Renal cortex interstitium (tissue), 11 donors: ENCODE results near the gene POC1A. TPM values are rescaled to one million over a fixed set of nuclear protein-coding genes. Genes with fewer than 3 reads are reported as not detected.

Experiments
- DNase-seq, 11 donors: peaks; one replicate each; pipeline ENCODE4 v3.0.0-alpha.2; 2013; ENCODE audit warnings: low read depth in 9 of 11, low spot score in 4 of 11; ENCODE audit errors: extremely low read depth in 1 of 11
- polyA plus RNA-seq, 3 donors: library from polyadenylated mRNA; unstranded; fragments of 120-200 nt; gene quantifications; one replicate each; pipeline ENCODE4 v1.2.1, GENCODE V29; 2013; ENCODE audit not compliant: insufficient read length in 3 of 3

POC1A gene
- polyA plus RNA-seq, 3 donors = 7.0 to 10.6 (median 8.5) TPM

DNA sequence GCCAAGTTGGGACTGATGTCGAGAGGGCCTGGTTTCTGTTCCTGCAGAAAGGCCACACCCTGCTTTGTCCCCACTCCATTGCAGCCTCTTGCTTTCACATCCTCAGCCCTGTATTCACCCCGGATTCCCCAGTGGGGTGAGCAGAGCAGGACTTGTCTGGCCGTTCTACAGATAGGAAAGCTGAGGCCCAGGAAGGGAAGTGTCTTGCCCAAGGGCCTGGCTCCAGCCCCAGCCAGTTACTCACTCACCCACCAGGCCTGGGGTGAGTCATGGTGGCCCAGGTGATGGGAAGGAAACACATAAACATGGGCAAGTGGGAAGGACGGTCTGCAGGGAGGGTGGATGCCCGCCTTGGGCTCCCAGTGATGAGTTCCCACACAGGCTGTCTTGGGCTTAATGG, 91.7 kb downstream of the POC1A start:
- DNase-seq = no peak

GRCh38 chr3:52061121-52061910, 92.9 kb downstream of the POC1A start:
- no peak for DNase-seq

DNA sequence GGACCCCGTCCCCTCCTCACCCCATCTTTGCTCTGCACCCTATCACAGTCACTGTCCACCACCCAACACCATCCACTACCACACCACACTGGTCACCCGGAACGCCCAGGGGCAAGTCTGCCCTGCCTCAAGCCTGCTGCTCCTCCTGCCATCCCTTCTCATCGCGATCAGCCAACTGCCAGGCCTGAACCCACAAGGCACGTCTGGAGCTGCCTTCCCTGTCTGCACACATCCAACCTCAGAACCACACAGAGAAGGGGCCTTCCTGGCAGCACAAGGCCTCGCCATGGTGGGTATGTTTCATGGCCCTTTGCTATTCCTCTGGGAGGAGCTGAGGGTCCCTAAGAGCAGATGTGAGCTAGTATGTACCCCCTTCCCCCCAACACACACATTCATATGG, 94.4 kb downstream of the POC1A start:
- no peak for DNase-seq

DNA sequence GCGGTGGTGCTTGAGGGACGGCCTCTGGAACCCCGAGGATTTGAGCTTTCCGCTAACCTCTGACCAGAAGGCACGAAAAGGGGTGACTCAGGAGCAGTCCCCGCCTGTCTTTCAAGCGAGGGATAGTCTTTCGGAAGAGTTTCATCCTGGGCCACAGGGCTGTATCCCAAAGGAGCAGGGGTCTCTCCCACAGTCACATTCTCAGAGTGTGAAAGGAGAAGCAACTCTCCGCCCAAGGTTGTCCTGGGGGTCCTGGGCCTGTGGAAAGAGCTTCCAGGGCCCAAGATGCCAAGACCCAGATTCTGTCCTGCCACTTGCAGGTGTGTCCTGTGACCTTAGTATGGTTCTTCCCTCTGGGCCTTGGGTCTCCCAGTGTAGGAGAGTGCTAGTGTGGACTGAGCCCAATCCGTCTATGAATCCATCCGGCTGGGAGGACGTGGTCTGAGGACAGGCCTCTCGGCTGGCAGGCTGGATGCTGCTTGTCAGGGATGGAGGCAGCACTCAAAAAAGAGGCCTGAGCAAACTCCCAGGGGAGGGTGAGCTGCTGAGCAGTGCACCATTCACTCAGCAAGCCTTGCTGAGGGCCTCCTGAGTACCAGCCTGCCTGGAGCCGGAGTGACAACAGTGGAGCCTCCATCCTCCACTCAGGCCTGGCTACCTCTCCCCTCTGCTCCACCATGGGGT, 96.3 kb downstream of the POC1A start:
- DNase-seq = no peak

DNA sequence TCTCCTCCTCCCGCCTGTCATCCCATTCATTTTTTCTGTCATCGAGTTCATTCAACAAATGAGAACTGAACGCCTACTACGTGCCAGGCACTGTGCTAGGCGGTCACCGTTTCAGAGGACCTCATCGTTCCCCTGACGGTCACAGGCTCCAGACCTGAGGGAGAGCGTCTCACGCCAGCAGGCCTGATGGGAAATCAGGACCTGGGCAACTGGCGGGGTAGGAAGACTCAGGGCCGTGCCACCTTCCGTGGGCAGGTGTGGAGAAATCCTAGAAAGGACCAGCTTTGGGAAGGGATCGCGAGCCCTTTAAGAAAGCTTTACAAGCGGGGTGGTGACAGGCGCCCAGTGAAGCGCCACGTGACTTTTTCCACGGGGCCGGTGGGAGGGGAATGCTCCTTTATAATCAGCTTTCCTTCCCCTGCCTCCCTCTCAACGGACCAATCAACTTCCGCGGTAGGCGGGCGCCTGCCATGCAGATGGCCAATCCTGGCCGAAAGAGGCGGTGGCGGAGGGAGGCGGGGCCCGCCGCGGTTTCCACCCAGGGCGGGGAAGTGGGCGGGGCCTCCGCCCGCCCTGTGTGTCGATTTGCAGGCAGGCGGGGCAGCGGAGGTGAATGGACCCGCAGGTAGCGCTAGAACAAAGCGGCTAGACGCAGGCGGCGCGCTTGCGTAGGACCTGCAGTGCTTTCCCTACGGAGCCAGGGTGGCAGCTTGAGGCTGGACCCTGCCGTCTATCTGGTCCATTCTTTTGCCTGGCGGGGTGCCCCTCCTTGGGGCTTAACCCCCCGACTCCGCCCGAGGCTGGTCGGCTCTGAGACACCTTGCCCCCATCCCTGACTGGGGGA, 97.0 kb downstream of the POC1A start:
- DNase-seq = peak; percentile 93 to 99 (median 98)

- DNase-seq = peak in 4 of 11 donors; percentile 57 to 71 (median 70)
These were observed 97.7 kb downstream of the POC1A start, which contains the start of gene DUSP7 for GRCh38 chr3:52056521-52056967. Gene DUSP7 (minus strand): TSS chr3:52056571. CDS start chr3:52056366, 205 bp downstream.

DNA sequence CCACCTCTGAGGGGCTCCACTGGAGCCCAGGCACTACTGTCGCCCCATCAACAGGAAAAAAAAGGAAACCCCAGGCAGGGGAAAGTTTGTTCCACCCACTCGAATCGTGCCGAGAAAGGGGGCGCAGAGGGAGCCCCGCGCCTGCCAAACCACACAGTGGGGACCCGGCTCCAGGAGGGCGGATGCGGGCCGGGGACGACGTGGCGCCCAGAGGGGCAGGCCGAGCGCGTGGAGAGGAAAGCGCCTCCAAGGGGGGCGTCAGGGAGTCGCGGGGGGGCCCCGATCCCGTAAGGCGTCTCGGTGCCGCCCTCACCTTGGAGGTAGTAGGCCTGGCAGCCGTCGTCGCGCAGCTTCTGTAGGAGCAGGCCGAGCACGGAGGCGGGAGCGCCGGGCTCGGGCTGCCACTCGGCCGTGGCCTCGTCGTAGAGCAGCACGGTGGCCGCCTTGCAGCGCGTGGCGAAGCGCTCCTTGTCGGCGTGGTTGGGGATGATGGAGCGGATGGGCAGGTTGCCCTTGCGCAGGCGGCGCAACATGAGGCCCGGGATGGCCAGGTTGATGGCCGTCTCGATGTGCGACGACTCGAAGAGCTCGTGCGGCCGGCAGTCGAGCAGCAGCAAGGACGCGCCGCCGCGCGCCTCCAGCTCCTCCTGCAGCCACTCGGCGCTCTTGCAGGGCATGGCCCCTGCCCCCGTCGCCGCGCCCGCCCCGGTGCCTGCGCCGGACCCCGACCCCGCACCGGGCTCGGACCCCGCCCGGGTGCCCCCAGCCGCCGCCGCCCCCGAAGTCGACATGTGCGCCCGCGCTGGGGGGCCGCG, 98.5 kb downstream of the POC1A start:
- no peak for DNase-seq

DNA sequence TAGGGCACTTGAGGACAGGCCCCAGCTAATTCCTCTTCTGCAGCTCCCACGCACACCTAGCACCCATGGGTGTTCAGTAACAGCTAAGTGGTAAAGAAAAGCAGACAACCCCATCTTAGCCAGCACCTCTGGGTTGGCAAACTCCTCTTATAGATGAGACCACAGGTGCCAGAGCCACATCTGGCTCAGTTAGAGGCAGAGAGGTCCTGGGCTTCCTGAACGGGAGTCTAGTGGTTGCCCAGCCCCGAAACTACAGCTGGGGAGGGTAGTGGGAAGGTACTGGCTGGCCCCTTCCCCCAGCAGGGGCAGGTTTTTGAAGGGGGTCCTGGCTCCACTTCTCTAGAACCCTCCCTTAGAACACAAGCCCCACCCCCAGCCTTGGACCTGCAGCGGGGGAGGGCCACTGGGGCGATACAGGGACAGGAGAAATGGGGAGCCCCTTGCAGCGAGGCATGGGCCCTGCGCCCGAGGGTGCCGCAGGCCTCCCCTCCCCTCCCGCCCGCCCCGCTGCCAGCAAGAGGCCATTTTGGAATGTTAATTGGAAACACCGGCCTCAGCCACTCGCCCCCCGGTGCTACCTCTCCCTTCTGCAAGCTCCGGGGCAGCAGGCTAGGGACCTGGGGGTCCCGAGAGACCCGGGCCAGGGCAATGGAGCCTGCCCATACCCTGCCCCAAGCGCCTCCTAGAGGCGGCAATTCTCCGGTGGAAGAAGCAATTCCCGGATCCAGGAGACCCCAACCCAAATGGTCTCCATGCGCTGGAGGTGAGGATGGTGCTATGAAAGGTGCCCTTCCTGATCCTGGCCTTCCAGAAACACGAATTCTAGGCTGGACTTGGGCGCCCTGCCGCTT, 99.3 kb downstream of the POC1A start:
- no peak for DNase-seq

GRCh38 chr3:52053307-52054304, 100.6 kb downstream of the POC1A start:
- DNase-seq = no peak

DNA sequence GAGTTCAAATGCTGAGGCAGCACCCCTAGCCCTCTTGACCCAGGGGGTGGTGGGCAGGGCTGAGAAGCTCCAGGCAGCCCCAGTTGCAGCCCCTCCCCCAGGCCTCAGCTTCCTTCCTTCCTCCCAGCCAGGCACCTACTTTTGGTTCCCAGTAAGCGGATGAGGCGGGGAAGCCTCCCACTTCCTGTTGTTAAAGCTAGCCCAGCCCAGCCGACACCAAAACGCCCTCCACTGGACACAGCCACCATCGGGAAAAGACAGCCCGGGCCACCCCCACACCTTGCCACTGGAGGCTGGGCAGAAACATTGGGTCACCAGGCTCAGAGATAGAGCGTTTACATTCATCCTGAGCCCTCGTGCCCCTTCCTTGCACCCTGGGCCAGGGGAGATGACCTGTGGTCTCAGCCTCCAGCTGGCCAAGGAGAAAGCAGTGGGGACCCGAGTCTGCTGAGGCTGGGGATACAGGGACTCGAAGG, 101.4 kb downstream of the POC1A start:
- DNase-seq = peak in 3 of 11 donors; percentile 57 to 71 (median 60)

- no peak for DNase-seq
These were observed 102.8 kb downstream of the POC1A start for GRCh38 chr3:52051444-52051843.

- no peak for DNase-seq
These were observed 103.7 kb downstream of the POC1A start for GRCh38 chr3:52050571-52050970.

DNA sequence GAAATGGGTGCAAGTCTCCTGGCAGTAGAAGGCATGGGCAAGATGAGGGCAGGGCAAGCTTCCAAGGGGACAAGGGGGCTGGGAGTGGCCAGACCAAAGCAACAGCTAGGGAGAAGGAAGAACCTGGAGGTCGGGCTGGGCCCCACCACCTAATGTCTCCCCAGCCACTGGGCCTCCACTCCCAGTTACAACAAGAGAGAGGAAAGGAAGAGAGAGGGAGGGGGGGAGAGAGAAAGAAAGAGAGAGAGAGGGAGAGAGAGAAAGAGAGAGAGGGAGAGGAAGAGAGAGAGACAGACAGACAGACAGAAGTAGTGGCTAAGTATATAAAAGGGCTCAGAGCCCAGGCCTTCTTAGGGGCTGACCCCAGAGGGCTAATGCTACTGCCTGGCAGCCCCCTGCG, 104.7 kb downstream of the POC1A start:
- DNase-seq = no peak

DNA sequence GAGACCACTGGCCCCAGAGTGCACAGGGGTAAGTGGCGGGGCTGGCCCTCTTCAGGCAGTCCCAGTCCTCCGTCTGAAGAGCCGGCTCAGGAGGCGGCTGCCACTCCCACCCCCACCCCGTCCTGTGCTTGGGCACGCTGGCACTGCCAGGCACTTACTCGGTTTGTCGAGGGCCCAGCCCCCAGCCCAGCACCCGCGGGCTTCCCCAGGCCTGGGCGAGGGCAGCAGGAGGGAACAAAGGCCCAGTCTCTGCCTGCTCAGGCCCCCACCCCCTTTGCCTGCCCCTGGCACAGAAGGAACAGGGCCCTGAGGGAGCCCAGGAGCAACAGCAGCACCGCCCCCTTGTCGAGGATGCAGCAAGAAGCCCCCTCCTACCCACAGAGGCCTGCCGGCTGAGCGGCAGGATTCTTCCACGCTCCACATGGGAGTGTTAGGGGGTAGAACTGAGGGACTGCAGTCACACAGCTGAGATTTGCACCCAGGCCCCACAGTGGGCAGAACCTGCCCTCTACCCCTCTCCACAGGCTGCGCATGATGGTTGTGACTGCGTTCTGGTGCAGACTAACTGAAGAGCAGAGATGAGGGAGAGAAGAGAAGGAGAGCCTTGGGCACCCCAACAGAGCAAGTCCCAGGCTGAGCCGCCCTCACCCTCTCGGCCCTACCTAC, 106.8 kb downstream of the POC1A start:
- no peak for DNase-seq

DNA sequence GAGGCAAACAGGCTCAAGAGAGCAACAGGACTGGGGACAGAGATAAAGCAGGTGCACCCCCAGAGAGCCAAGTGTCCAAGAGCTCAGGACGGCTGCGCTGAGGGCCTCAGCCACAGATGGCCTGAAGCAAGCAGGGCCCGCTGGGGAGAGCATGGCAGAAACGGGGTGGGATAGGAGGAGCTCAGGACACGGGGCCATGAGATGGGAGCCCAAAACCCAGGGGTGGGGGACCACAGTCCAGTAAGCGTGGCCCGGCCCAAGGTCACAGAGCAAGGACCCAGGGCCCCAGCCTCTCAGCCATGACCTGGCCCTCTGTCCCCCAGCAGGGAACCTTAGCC, 107.4 kb downstream of the POC1A start:
- no peak for DNase-seq
